IMR-90 (cell line): ENCODE data around the gene TXNDC11. TPM values are rescaled to one million over a fixed set of nuclear protein-coding genes. Genes with fewer than 3 reads are reported as not detected.

ENCODE experiments used
- ATAC-seq: fragments of 200-7000 bp; cut with Tn5 transposase; 2 replicates; pipeline ENCODE4 v1.9.1; 2020; ENCODE audit warnings: low read depth, mild to moderate bottlenecking, moderate library complexity
- BruUV-seq: library from RNA; stranded (reverse); fragments of 400-500 nt; replicated peaks from 2 replicates; lab custom pipeline; 2021; lab: Mats Ljungman, UMichigan
- CTCF ChIA-PET: fragments of 300-600 bp; formaldehyde crosslinking; extraction: SDS; loops from one replicate; lab custom pipeline; 2021; ENCODE audit warnings: antibody characterized with exemption; lab: Yijun Ruan, JAX
- POLR2A ChIA-PET: fragments of 300-600 bp; sonication (Branson Sonifier 250); formaldehyde crosslinking; loops from one replicate; lab custom pipeline; 2022; ENCODE audit warnings: antibody characterized with exemption; ENCODE audit not compliant: unreplicated experiment; lab: Charles Lee
- DNase-seq: peaks from one replicate; pipeline ENCODE4 v3.0.0; 2013
- H2AFZ ChIP-seq: replicated peaks from 2 replicates; pipeline ENCODE3; 2013; ENCODE audit warnings: low read length, mild to moderate bottlenecking; ENCODE audit not compliant: poor library complexity
- H2AK5ac ChIP-seq: 2 replicates; pipeline ENCODE4 v1.6.1; 2013; ENCODE audit warnings: low read depth, low read length, inconsistent platforms
- H2AK9ac ChIP-seq: replicated peaks from 2 replicates; pipeline ENCODE3; 2013; ENCODE audit warnings: mild to moderate bottlenecking, low read depth, low read length, moderate library complexity; ENCODE audit not compliant: poor library complexity
- H2BK120ac ChIP-seq: 2 replicates; pipeline ENCODE4 v1.6.1; 2013; ENCODE audit warnings: low read depth, low read length, inconsistent platforms
- H2BK15ac ChIP-seq: 3 replicates; pipeline ENCODE4 v1.6.1; 2013; ENCODE audit warnings: low read depth, low read length, inconsistent platforms
- H2BK20ac ChIP-seq: 2 replicates; pipeline ENCODE4 v1.6.1; 2013; ENCODE audit warnings: low read depth, mild to moderate bottlenecking, inconsistent platforms, low read length, moderate library complexity
- H2BK5ac ChIP-seq: 2 replicates; pipeline ENCODE4 v1.6.1; 2013; ENCODE audit warnings: mild to moderate bottlenecking, low read depth, low read length, inconsistent platforms; ENCODE audit not compliant: poor library complexity, severe bottlenecking
- H3K14ac ChIP-seq: replicated peaks from 2 replicates; pipeline ENCODE4 v1.6.1; 2013; ENCODE audit warnings: low read depth, low read length, inconsistent platforms
- H3K18ac ChIP-seq: 2 replicates; pipeline ENCODE4 v1.6.1; 2013; ENCODE audit warnings: low read depth, low read length, control low read depth
- H3K23ac ChIP-seq: 2 replicates; pipeline ENCODE4 v1.6.1; 2013; ENCODE audit warnings: low read depth, low read length, inconsistent platforms
- H3K27ac ChIP-seq: 2 replicates; pipeline ENCODE4 v1.5.1; 2013; ENCODE audit warnings: mild to moderate bottlenecking, control low read depth, low read length; ENCODE audit not compliant: insufficient read depth
- H3K27me3 ChIP-seq: 2 replicates; pipeline ENCODE4 v1.6.1; 2013; ENCODE audit warnings: low read length; ENCODE audit not compliant: control insufficient read depth, insufficient read depth
- H3K36me3 ChIP-seq: 2 replicates; pipeline ENCODE4 v1.6.1; 2013; ENCODE audit warnings: low read length, mixed read lengths; ENCODE audit not compliant: control insufficient read depth, insufficient read depth
- H3K4ac ChIP-seq: 2 replicates; pipeline ENCODE4 v1.6.1; 2013; ENCODE audit warnings: low read depth, low read length, inconsistent platforms
- H3K4me1 ChIP-seq: 2 replicates; pipeline ENCODE4 v1.6.1; 2013; ENCODE audit warnings: low read length, mixed read lengths; ENCODE audit not compliant: control insufficient read depth, insufficient read depth
- H3K4me2 ChIP-seq: 2 replicates; pipeline ENCODE4 v1.6.1; 2013; ENCODE audit warnings: low read depth, mild to moderate bottlenecking, control low read depth, low read length, moderate library complexity
- H3K4me3 ChIP-seq: 2 replicates; pipeline ENCODE4 v1.5.1; 2013; ENCODE audit warnings: low read depth, mild to moderate bottlenecking, control low read depth, low read length, moderate library complexity; ENCODE audit not compliant: insufficient read depth
- H3K56ac ChIP-seq: 2 replicates; pipeline ENCODE4 v1.6.1; 2013; ENCODE audit warnings: low read length, inconsistent platforms; ENCODE audit not compliant: insufficient read depth; ENCODE audit errors: extremely low read depth
- H3K79me1 ChIP-seq, 2 experiments: 2 replicates each; pipeline ENCODE4 v1.6.1; 2013; ENCODE audit warnings: low read length in 2 of 2, inconsistent platforms in 1 of 2, low read depth in 1 of 2
- H3K9ac ChIP-seq: 2 replicates; pipeline ENCODE4 v1.6.1; 2013; ENCODE audit warnings: low read depth, low read length, control low read depth
- H3K9me1 ChIP-seq: 2 replicates; pipeline ENCODE4 v1.6.1; 2013; ENCODE audit warnings: low read length, inconsistent platforms; ENCODE audit not compliant: insufficient read depth
- H3K9me3 ChIP-seq: 2 replicates; pipeline ENCODE4 v1.6.1; 2013; ENCODE audit warnings: low read length; ENCODE audit not compliant: control insufficient read depth, insufficient read depth
- H4K20me1 ChIP-seq: 2 replicates; pipeline ENCODE4 v1.6.1; 2013; ENCODE audit warnings: low read length, inconsistent platforms; ENCODE audit not compliant: insufficient read depth
- H4K5ac ChIP-seq: 2 replicates; pipeline ENCODE4 v1.6.1; 2013; ENCODE audit warnings: mild to moderate bottlenecking, low read depth, low read length, control low read depth
- H4K8ac ChIP-seq, 2 experiments: 2 replicates each; pipeline ENCODE4 v1.6.1; 2013; ENCODE audit warnings: low read depth in 2 of 2, low read length in 2 of 2, control low read depth in 1 of 2, inconsistent platforms in 1 of 2
- H4K91ac ChIP-seq: 2 replicates; pipeline ENCODE4 v1.6.1; 2013; ENCODE audit warnings: low read depth, low read length, inconsistent platforms; ENCODE audit not compliant: insufficient read depth
- BHLHE40 ChIP-seq: fragments of 150-350 bp; IDR thresholded peaks from 2 replicates; pipeline ENCODE4 v1.6.1; 2016; ENCODE audit warnings: mild to moderate bottlenecking, low read depth, low read length
- CEBPB ChIP-seq: IDR thresholded peaks from 2 replicates; pipeline ENCODE4 v1.6.1; 2012; ENCODE audit warnings: low read depth, low read length, improper control_type of control experiment
- CHD1 ChIP-seq: IDR thresholded peaks from 2 replicates; pipeline ENCODE4 v1.6.1; 2012; ENCODE audit warnings: low read depth, low read length, improper control_type of control experiment
- CTCF ChIP-seq: conservative IDR thresholded peaks from 2 replicates; pipeline ENCODE4 v1.5.1; 2012; ENCODE audit warnings: mild to moderate bottlenecking, low read depth, low read length, improper control_type of control experiment
- ELK1 ChIP-seq: fragments of 150-350 bp; IDR thresholded peaks from 2 replicates; pipeline ENCODE4 v1.6.1; 2016; ENCODE audit warnings: low read depth, mild to moderate bottlenecking, low read length, moderate library complexity, borderline replicate concordance
- FOS ChIP-seq: fragments of 150-350 bp; IDR thresholded peaks from 2 replicates; pipeline ENCODE4 v1.6.1; 2016; ENCODE audit warnings: low read depth, low read length
- MAFK ChIP-seq: IDR thresholded peaks from 2 replicates; pipeline ENCODE4 v1.6.1; 2012; ENCODE audit warnings: low read depth, low read length, improper control_type of control experiment
- MAZ ChIP-seq: IDR thresholded peaks from 2 replicates; pipeline ENCODE4 v1.6.1; 2012; ENCODE audit warnings: low read depth, mild to moderate bottlenecking, low read length, improper control_type of control experiment, moderate library complexity, borderline replicate concordance
- MXI1 ChIP-seq: IDR thresholded peaks from 2 replicates; pipeline ENCODE4 v1.6.1; 2012; ENCODE audit warnings: low read depth, mild to moderate bottlenecking, low read length, moderate library complexity, borderline replicate concordance
- NFE2L2 ChIP-seq: fragments of 150-350 bp; IDR thresholded peaks from 2 replicates; pipeline ENCODE4 v1.6.1; 2016; ENCODE audit warnings: low read depth, mild to moderate bottlenecking, low read length
- POLR2A ChIP-seq: IDR thresholded peaks from 2 replicates; pipeline ENCODE4 v1.6.1; 2012; ENCODE audit warnings: mild to moderate bottlenecking, low read depth, low read length
- RAD21 ChIP-seq: IDR thresholded peaks from 2 replicates; pipeline ENCODE4 v1.6.1; 2012; ENCODE audit warnings: low read length, improper control_type of control experiment
- RCOR1 ChIP-seq: IDR thresholded peaks from 2 replicates; pipeline ENCODE4 v1.6.1; 2012; ENCODE audit warnings: mild to moderate bottlenecking, low read length, improper control_type of control experiment; ENCODE audit not compliant: insufficient replicate concordance
- RFX5 ChIP-seq: IDR thresholded peaks from 2 replicates; pipeline ENCODE4 v1.8.0; 2012; ENCODE audit warnings: low read depth, mild to moderate bottlenecking, low read length, moderate library complexity
- SMC3 ChIP-seq: fragments of 150-350 bp; IDR thresholded peaks from 2 replicates; pipeline ENCODE4 v1.6.1; 2016; ENCODE audit warnings: low read depth, mild to moderate bottlenecking, antibody characterized with exemption, low read length, moderate library complexity
- USF2 ChIP-seq: fragments of 150-350 bp; IDR thresholded peaks from 2 replicates; pipeline ENCODE4 v1.6.1; 2017; ENCODE audit warnings: mild to moderate bottlenecking, antibody characterized with exemption, low read length, low read depth
- WGBS, 2 experiments: methylation state at CpG; one replicate each; pipeline versions ENCODE4 v1.1.5 to v1.1.7; 2013; ENCODE audit warnings: missing lambda C conversion rate in 2 of 2; ENCODE audit not compliant: insufficient read length in 1 of 2; ENCODE audit errors: extremely low coverage in 2 of 2; 5-methylcytosine and 5-hydroxymethylcytosine counted together
- dilution Hi-C: fragments of 300-500 bp; cut with HindIII; formaldehyde crosslinking; loops from one replicate; pipeline ENCODE4 v1.14.3; 2018; ENCODE audit warnings: low sequenced_read_pairs; ENCODE audit not compliant: unreplicated experiment
- in situ Hi-C: fragments of 300-500 bp; cut with MboI; formaldehyde crosslinking; loops from 3 replicates; pipeline ENCODE4 v1.14.3; 2019; ENCODE audit warnings: low sequenced_read_pairs, inconsistent platforms, mixed read lengths
- intact Hi-C: fragments of 100-400 bp; cut with micrococcal nuclease; formaldehyde crosslinking; loops from 2 replicates; pipeline ENCODE4 v1.10.0; 2022
- polyA plus RNA-seq, 3 experiments: library from polyadenylated mRNA; depleted of rRNA; stranded (reverse); fragments of >200 nt; gene quantifications; 2 replicates each; pipeline ENCODE4 v1.2.3, GENCODE V29; 2012; ENCODE audit warnings: low replicate concordance in 1 of 3
- total RNA-seq: library from RNA; depleted of rRNA; stranded (reverse); fragments of >200 nt; gene quantifications from 2 replicates; pipeline ENCODE4 v1.2.3, GENCODE V29; 2012

Gene TXNDC11
- total and polyA plus RNA-seq, 2 of the 4 experiments (the other 2 are of a cell fraction), result 25.3 to 42.9 TPM

GRCh38 chr16:11712122-11712521 lies 30.5 kb downstream of the TXNDC11 start:
- DNase-seq (no peak), ATAC-seq (no peak)
- dilution Hi-C loops (no loop called here), in situ Hi-C loops (loop anchor here (5.0 to 10.0 kb wide), 2 partner anchors 315 to 747 kb away; no protein-coding TSS in a partner anchor), intact Hi-C loops (loop anchor here (10.0 kb wide), 1 partner anchor 747 kb away; no protein-coding TSS in a partner anchor)
- Histone ChIP-seq H3K4me3 (no peak overlapping the region), H3K18ac (no peak overlapping the region), H2BK20ac (no peak overlapping the region), H3K27me3 (no peaks in the 10 kb centered on the region), H2AFZ (no peak overlapping the region), H3K4me1 (peaks cover 2% of the 10 kb centered on the region; the same call in 1 of the 2 replicates), H3K9ac (no peak overlapping the region), H2AK5ac (no peak overlapping the region), H3K14ac (no peak overlapping the region), H2BK120ac (no peak overlapping the region), H4K5ac (no peak overlapping the region), H3K36me3 (peaks cover 23% of the 10 kb centered on the region), H3K4me2 (no peak overlapping the region), H3K27ac (no peak overlapping the region), H2AK9ac (no peak overlapping the region), H3K9me1 (0 out of 2 replicates have a peak, but pooled peaks cover 3% of the 10 kb centered on the region), H4K20me1 (no peaks in the 10 kb centered on the region), H3K23ac (no peak overlapping the region), H3K4ac (no peak overlapping the region), H2BK15ac (no peak overlapping the region), H3K79me1 (peaks cover 20 to 40% of the 10 kb centered on the region in 2 experiments), H4K91ac (no peak overlapping the region), H3K56ac (no peak overlapping the region), H2BK5ac (no peak overlapping the region), H4K8ac (no peak overlapping the region), H3K9me3 (no peaks in the 10 kb centered on the region)
- no peak for TF ChIP-seq NFE2L2
- no peak for TF ChIP-seq ELK1
- TF ChIP-seq RAD21, result no peak
- TF ChIP-seq POLR2A, result no peak
- TF ChIP-seq BHLHE40, result no peak
- TF ChIP-seq FOS, result no peak
- no peak for TF ChIP-seq CEBPB
- no peak for TF ChIP-seq CTCF
- no peak for TF ChIP-seq RCOR1
- TF ChIP-seq MXI1, result no peak
- TF ChIP-seq SMC3, result no peak
- TF ChIP-seq MAFK, result no peak
- TF ChIP-seq RFX5, result no peak
- no peak for TF ChIP-seq CHD1
- TF ChIP-seq USF2, result no peak
- TF ChIP-seq MAZ, result no peak
- no CpG with 5 or more reads among the region's 3 CpGs for WGBS, 2 experiments
- ChIA-PET POLR2A (no interaction called here), CTCF (no interaction called here)
- no TSS peak for BruUV-seq
